ENCODE results near the gene ACAP3.

Gene ACAP3

GRCh38 chr1:1312450-1313314 lies 5.0 kb upstream of the ACAP3 start:
- peaks cover 18% of the 10 kb centered on the region for H3K79me2 ChIP-seq (ENCODE audit: control insufficient read depth, insufficient read depth, low read length, unreplicated experiment)
- H3K36me3 ChIP-seq (ENCODE audit: insufficient read depth, low read length) = peaks cover 14% of the 10 kb centered on the region; the same call in 1 of the 2 replicates

GRCh38 chr1:1311107-1312104 lies 3.7 kb upstream of the ACAP3 start:
- peaks cover 14% of the 10 kb centered on the region; the same call in 1 of the 2 replicates for H3K36me3 ChIP-seq (ENCODE audit: insufficient read depth, low read length)

More at GRCh38 chr1:1312450-1313314, 5.0 kb upstream of the ACAP3 start:
- H3K4me1 ChIP-seq (ENCODE audit: control insufficient read depth, insufficient read depth, low read length, unreplicated experiment) = peaks cover 10% of the 10 kb centered on the region
- no peak overlapping the region for H2AFZ ChIP-seq (ENCODE audit: low read length, unreplicated experiment)
- no peaks in the 10 kb centered on the region for H3K27me3 ChIP-seq (ENCODE audit: insufficient read depth, low read length)
- no peak overlapping the region for H3K27ac ChIP-seq (ENCODE audit: low read depth, low read length)
- H3K4me3 ChIP-seq (ENCODE audit: low read depth, low read length) = no peak overlapping the region

GRCh38 chr1:1310476-1311053 lies 2.8 kb upstream of the ACAP3 start:
- Histone ChIP-seq H3K79me2 (ENCODE audit: control insufficient read depth, insufficient read depth, low read length, unreplicated experiment) (peaks cover 34% of the 10 kb centered on the region), H3K4me3 (ENCODE audit: low read depth, low read length) (no peak overlapping the region; the same call in 1 of the 2 replicates), H3K36me3 (ENCODE audit: insufficient read depth, low read length) (peaks cover 14% of the 10 kb centered on the region; the same call in 1 of the 2 replicates), H3K4me1 (ENCODE audit: control insufficient read depth, insufficient read depth, low read length, unreplicated experiment) (peaks cover 25% of the 10 kb centered on the region), H3K27me3 (ENCODE audit: insufficient read depth, low read length) (no peaks in the 10 kb centered on the region), H2AFZ (ENCODE audit: low read length, unreplicated experiment) (no peak overlapping the region), H3K27ac (ENCODE audit: low read depth, low read length) (no peak overlapping the region)

More at GRCh38 chr1:1311107-1312104, 3.7 kb upstream of the ACAP3 start:
- Histone ChIP-seq H3K27ac (ENCODE audit: low read depth, low read length) (no peak overlapping the region), H3K27me3 (ENCODE audit: insufficient read depth, low read length) (no peaks in the 10 kb centered on the region), H2AFZ (ENCODE audit: low read length, unreplicated experiment) (no peak overlapping the region), H3K79me2 (ENCODE audit: control insufficient read depth, insufficient read depth, low read length, unreplicated experiment) (peaks cover 26% of the 10 kb centered on the region), H3K4me1 (ENCODE audit: control insufficient read depth, insufficient read depth, low read length, unreplicated experiment) (peaks cover 17% of the 10 kb centered on the region), H3K4me3 (ENCODE audit: low read depth, low read length) (no peak overlapping the region)

- peak overlapping the region; percentile 92; the same call in 1 of the 2 replicates for H3K4me3 ChIP-seq (ENCODE audit: low read depth, low read length)
- H3K36me3 ChIP-seq (ENCODE audit: insufficient read depth, low read length) = peaks cover 11% of the 10 kb centered on the region; the same call in 1 of the 2 replicates
- H3K27me3 ChIP-seq (ENCODE audit: insufficient read depth, low read length) = no peaks in the 10 kb centered on the region
- no peak overlapping the region for H2AFZ ChIP-seq (ENCODE audit: low read length, unreplicated experiment)
- peaks cover 30% of the 10 kb centered on the region for H3K79me2 ChIP-seq (ENCODE audit: control insufficient read depth, insufficient read depth, low read length, unreplicated experiment)
- no peak overlapping the region for H3K27ac ChIP-seq (ENCODE audit: low read depth, low read length)
- peaks cover 30% of the 10 kb centered on the region for H3K4me1 ChIP-seq (ENCODE audit: control insufficient read depth, insufficient read depth, low read length, unreplicated experiment)
Measured at GRCh38 chr1:1310109-1310385, 2.3 kb upstream of the ACAP3 start.

- H3K79me2 ChIP-seq (ENCODE audit: control insufficient read depth, insufficient read depth, low read length, unreplicated experiment) = peaks cover 31% of the 10 kb centered on the region
- peak overlapping the region; percentile 73; the same call in 1 of the 2 replicates for H3K27ac ChIP-seq (ENCODE audit: low read depth, low read length)
- H3K36me3 ChIP-seq (ENCODE audit: insufficient read depth, low read length) = peaks cover 10% of the 10 kb centered on the region; the same call in 1 of the 2 replicates
- H3K4me3 ChIP-seq (ENCODE audit: low read depth, low read length) = peak overlapping the region; percentile 92
- peaks cover 36% of the 10 kb centered on the region for H3K4me1 ChIP-seq (ENCODE audit: control insufficient read depth, insufficient read depth, low read length, unreplicated experiment)
- no peak overlapping the region for H2AFZ ChIP-seq (ENCODE audit: low read length, unreplicated experiment)
- H3K27me3 ChIP-seq (ENCODE audit: insufficient read depth, low read length) = no peaks in the 10 kb centered on the region
Measured at GRCh38 chr1:1309251-1310108, 1.8 kb upstream of the ACAP3 start.

GRCh38 chr1:1308756-1309250 lies 1.1 kb upstream of the ACAP3 start:
- peak overlapping the region; percentile 73 for H3K27ac ChIP-seq (ENCODE audit: low read depth, low read length)
- no peaks in the 10 kb centered on the region for H3K27me3 ChIP-seq (ENCODE audit: insufficient read depth, low read length)
- H2AFZ ChIP-seq (ENCODE audit: low read length, unreplicated experiment) = no peak overlapping the region
- peak overlapping the region; percentile 92 for H3K4me3 ChIP-seq (ENCODE audit: low read depth, low read length)
- peaks cover 10% of the 10 kb centered on the region; the same call in 1 of the 2 replicates for H3K36me3 ChIP-seq (ENCODE audit: insufficient read depth, low read length)
- H3K4me1 ChIP-seq (ENCODE audit: control insufficient read depth, insufficient read depth, low read length, unreplicated experiment) = peaks cover 37% of the 10 kb centered on the region
- peaks cover 33% of the 10 kb centered on the region for H3K79me2 ChIP-seq (ENCODE audit: control insufficient read depth, insufficient read depth, low read length, unreplicated experiment)

- Histone ChIP-seq H3K36me3 (ENCODE audit: insufficient read depth, low read length) (0 out of 2 replicates have a peak, but pooled peaks cover 4% of the 10 kb centered on the region), H2AFZ (ENCODE audit: low read length, unreplicated experiment) (peak overlapping the region; percentile 69), H3K79me2 (ENCODE audit: control insufficient read depth, insufficient read depth, low read length, unreplicated experiment) (peaks cover 40% of the 10 kb centered on the region), H3K27me3 (ENCODE audit: insufficient read depth, low read length) (no peaks in the 10 kb centered on the region), H3K4me3 (ENCODE audit: low read depth, low read length) (peak overlapping the region; percentile 99), H3K4me1 (ENCODE audit: control insufficient read depth, insufficient read depth, low read length, unreplicated experiment) (peaks cover 37% of the 10 kb centered on the region), H3K27ac (ENCODE audit: low read depth, low read length) (peak overlapping the region; percentile 54; the same call in 1 of the 2 replicates)
Measured at GRCh38 chr1:1307261-1307922, 338 bp downstream of the ACAP3 start.

- H2AFZ ChIP-seq (ENCODE audit: low read length, unreplicated experiment) = peak overlapping the region; percentile 69
- no peaks in the 10 kb centered on the region for H3K27me3 ChIP-seq (ENCODE audit: insufficient read depth, low read length)
- peaks cover 37% of the 10 kb centered on the region for H3K4me1 ChIP-seq (ENCODE audit: control insufficient read depth, insufficient read depth, low read length, unreplicated experiment)
- H3K4me3 ChIP-seq (ENCODE audit: low read depth, low read length) = peak overlapping the region; percentile 99
- H3K79me2 ChIP-seq (ENCODE audit: control insufficient read depth, insufficient read depth, low read length, unreplicated experiment) = peaks cover 40% of the 10 kb centered on the region
- H3K27ac ChIP-seq (ENCODE audit: low read depth, low read length) = no peak overlapping the region
- H3K36me3 ChIP-seq (ENCODE audit: insufficient read depth, low read length) = 0 out of 2 replicates have a peak, but pooled peaks cover 4% of the 10 kb centered on the region
Measured at GRCh38 chr1:1306661-1307260, 969 bp downstream of the ACAP3 start.

All from ACC112 (cell line).